Measurements from ENCODE around the gene NELL2. TPM values are rescaled to one million over a fixed set of nuclear protein-coding genes. Genes with fewer than 3 reads are reported as not detected.

The NELL2 gene
- total RNA-seq, 2 experiments from 2014 or later = 0.95 to 1.8 TPM

DNA sequence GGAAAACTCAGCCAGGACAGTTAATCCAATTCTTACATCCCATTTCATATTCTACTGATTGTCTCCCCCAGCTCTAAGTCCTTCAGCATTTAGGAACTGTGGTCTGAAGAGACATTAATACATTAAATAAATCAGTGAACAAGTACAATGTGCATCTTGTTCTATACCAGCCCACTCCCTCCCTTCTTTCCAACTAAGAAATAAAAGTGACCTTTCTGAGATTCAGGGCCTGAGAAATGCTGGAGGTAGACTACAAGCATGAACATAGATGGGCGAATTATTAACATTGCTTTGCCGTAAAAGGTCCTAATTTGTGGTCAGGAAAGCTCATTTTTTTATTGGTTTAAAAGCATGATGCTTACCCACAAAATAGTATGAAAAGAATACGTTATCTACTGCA, 113.1 kb downstream of the NELL2 start:
- no TSS peak for BruUV-seq (replicated peaks)

DNA sequence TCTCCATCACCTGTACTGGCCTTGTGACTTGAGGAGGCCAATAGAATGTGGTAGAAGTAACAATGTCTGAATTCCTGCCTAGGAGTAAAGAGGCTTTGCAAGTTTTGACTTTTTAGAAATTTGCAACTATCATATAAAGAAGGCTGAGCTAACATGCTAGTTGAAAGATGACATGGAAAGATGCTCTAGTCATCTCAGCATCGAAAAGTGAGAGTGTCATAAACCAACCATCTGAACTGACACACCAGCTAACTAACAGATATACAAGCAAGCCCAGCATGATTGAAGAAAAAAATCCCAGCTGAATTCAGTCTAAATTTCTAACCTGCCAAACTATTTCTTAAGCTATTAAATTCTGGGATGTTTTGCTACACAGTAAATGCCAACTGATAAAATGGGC, 116.8 kb downstream of the NELL2 start:
- POLR2A ChIA-PET = interaction anchor here (0.6 kb wide), 1 partner anchor 253 kb away, joined by 4 read pairs; no protein-coding TSS in a partner anchor
- H4K20me1 ChIP-seq (ENCODE audit: insufficient read depth, low read length) = no peaks in the 10 kb centered on the region
- no peaks in the 10 kb centered on the region for H3K9me3 ChIP-seq (ENCODE audit: low read length)
- H2AFZ ChIP-seq (ENCODE audit: low read length) = no peak overlapping the region
- H3K9me2 ChIP-seq (ENCODE audit: insufficient read depth, low read length) = no peaks in the 10 kb centered on the region
- no peak overlapping the region for H3K27ac ChIP-seq (ENCODE audit: low read depth, low read length, poor library complexity, severe bottlenecking)
- no peak overlapping the region for H3K4me3 ChIP-seq (ENCODE audit: low read depth, low read length, poor library complexity, severe bottlenecking)
- CTCF ChIA-PET (ENCODE audit: unreplicated experiment) = no interaction called here
- H3K36me3 ChIP-seq (ENCODE audit: insufficient read depth, low read length) = no peaks in the 10 kb centered on the region
- no peak for DNase-seq (ENCODE audit: low spot score)
- no peaks in the 10 kb centered on the region for H3K4me1 ChIP-seq (ENCODE audit: insufficient read depth, low read length, poor library complexity, severe bottlenecking)
- no peak for TF ChIP-seq EZH2phosphoT487 (IDR thresholded peaks at IDR 0.05; ENCODE audit: borderline replicate concordance, low read depth, low read length)
- TF ChIP-seq, protein P1, sequence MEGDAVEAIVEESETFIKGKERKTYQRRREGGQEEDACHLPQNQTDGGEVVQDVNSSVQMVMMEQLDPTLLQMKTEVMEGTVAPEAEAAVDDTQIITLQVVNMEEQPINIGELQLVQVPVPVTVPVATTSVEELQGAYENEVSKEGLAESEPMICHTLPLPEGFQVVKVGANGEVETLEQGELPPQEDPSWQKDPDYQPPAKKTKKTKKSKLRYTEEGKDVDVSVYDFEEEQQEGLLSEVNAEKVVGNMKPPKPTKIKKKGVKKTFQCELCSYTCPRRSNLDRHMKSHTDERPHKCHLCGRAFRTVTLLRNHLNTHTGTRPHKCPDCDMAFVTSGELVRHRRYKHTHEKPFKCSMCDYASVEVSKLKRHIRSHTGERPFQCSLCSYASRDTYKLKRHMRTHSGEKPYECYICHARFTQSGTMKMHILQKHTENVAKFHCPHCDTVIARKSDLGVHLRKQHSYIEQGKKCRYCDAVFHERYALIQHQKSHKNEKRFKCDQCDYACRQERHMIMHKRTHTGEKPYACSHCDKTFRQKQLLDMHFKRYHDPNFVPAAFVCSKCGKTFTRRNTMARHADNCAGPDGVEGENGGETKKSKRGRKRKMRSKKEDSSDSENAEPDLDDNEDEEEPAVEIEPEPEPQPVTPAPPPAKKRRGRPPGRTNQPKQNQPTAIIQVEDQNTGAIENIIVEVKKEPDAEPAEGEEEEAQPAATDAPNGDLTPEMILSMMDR (conservative IDR thresholded peaks at IDR 0.05; ENCODE audit: low read length) = no peak
- no peak overlapping the region for H3K4me2 ChIP-seq (ENCODE audit: low read length)
- no TSS peak for BruUV-seq (replicated peaks)
- intact Hi-C loops (cut with micrococcal nuclease; ENCODE audit: unreplicated experiment) = no loop called here
- H3K79me2 ChIP-seq (ENCODE audit: insufficient read depth, low read depth, low read length) = no peaks in the 10 kb centered on the region

More for the DNA sequence above, 113.1 kb downstream of the NELL2 start:
- ChIA-PET POLR2A (interaction anchor here (0.7 kb wide), 1 partner anchor 30 kb away, joined by 3 read pairs; no protein-coding TSS in a partner anchor), CTCF (ENCODE audit: unreplicated experiment) (no interaction called here)
- H3K4me1 ChIP-seq (ENCODE audit: insufficient read depth, low read length, poor library complexity, severe bottlenecking) = no peaks in the 10 kb centered on the region
- H3K4me2 ChIP-seq (ENCODE audit: low read length) = no peak overlapping the region
- no peaks in the 10 kb centered on the region for H4K20me1 ChIP-seq (ENCODE audit: insufficient read depth, low read length)
- no peaks in the 10 kb centered on the region for H3K9me2 ChIP-seq (ENCODE audit: insufficient read depth, low read length)
- H3K4me3 ChIP-seq (ENCODE audit: low read depth, low read length, poor library complexity, severe bottlenecking) = no peak overlapping the region
- no peaks in the 10 kb centered on the region for H3K36me3 ChIP-seq (ENCODE audit: insufficient read depth, low read length)
- DNase-seq (ENCODE audit: low spot score) = no peak
- no peaks in the 10 kb centered on the region for H3K9me3 ChIP-seq (ENCODE audit: low read length)
- H3K27ac ChIP-seq (ENCODE audit: low read depth, low read length, poor library complexity, severe bottlenecking) = no peak overlapping the region
- no peak overlapping the region for H2AFZ ChIP-seq (ENCODE audit: low read length)
- intact Hi-C loops (cut with micrococcal nuclease; ENCODE audit: unreplicated experiment) = no loop called here
- no peaks in the 10 kb centered on the region for H3K79me2 ChIP-seq (ENCODE audit: insufficient read depth, low read depth, low read length)
- TF ChIP-seq, protein P1 (conservative IDR thresholded peaks at IDR 0.05; ENCODE audit: low read length) = no peak
- TF ChIP-seq EZH2phosphoT487 (IDR thresholded peaks at IDR 0.05; ENCODE audit: borderline replicate concordance, low read depth, low read length) = no peak

DNA sequence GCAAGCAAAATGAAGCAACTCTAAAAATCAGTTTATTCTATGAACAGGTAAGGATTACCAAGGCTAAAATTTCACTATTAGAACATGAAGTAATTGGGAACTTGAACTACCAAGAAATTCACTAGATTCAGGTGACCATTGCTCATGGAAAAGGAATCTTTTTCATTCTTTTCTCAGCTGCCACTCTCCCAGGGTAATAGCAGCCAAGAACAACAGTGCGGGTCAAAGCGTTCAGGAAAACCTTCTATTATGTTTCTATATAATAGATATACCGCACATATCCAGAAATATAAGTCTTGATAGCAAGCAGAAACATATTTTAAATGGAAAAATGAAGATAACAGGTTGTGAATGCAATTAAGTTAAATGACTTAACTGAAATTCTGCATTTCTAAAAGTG, 125.6 kb downstream of the NELL2 start:
- DNase-seq (ENCODE audit: low spot score) = no peak
- Histone ChIP-seq H3K36me3 (ENCODE audit: insufficient read depth, low read length) (no peaks in the 10 kb centered on the region), H3K4me1 (ENCODE audit: insufficient read depth, low read length, poor library complexity, severe bottlenecking) (no peaks in the 10 kb centered on the region), H4K20me1 (ENCODE audit: insufficient read depth, low read length) (no peaks in the 10 kb centered on the region), H3K4me2 (ENCODE audit: low read length) (no peak overlapping the region), H3K9me2 (ENCODE audit: insufficient read depth, low read length) (no peaks in the 10 kb centered on the region), H2AFZ (ENCODE audit: low read length) (no peak overlapping the region), H3K27ac (ENCODE audit: low read depth, low read length, poor library complexity, severe bottlenecking) (no peak overlapping the region), H3K9me3 (ENCODE audit: low read length) (no peaks in the 10 kb centered on the region), H3K79me2 (ENCODE audit: insufficient read depth, low read depth, low read length) (no peaks in the 10 kb centered on the region), H3K4me3 (ENCODE audit: low read depth, low read length, poor library complexity, severe bottlenecking) (no peak overlapping the region)
- intact Hi-C loops (cut with micrococcal nuclease; ENCODE audit: unreplicated experiment) = no loop called here
- ChIA-PET CTCF (ENCODE audit: unreplicated experiment) (interaction anchor here (0.5 kb wide), 1 partner anchor 98 kb away, joined by 3 read pairs; no protein-coding TSS in a partner anchor), POLR2A (interaction anchor here (1.5 kb wide), 1 partner anchor 14 kb away, joined by 3 read pairs; no protein-coding TSS in a partner anchor)
- BruUV-seq (replicated peaks) = no TSS peak
- TF ChIP-seq, protein P1 (conservative IDR thresholded peaks at IDR 0.05; ENCODE audit: low read length) = no peak
- TF ChIP-seq EZH2phosphoT487 (IDR thresholded peaks at IDR 0.05; ENCODE audit: borderline replicate concordance, low read depth, low read length) = no peak

All from OCI-LY7 (cell line).